ENCODE data around the gene PRSS33. TPM values are rescaled to one million over a fixed set of nuclear protein-coding genes. Genes with fewer than 3 reads are reported as not detected.

PRSS33 gene
- total RNA-seq, 1 donor from 2014 or later: 0.23 TPM

- H3K9me3 Mint-ChIP-seq: peaks cover 7% of the 10 kb centered on the region
- H3K27ac Mint-ChIP-seq (ENCODE audit: unreplicated experiment): no peak overlapping the region
- no peaks in the 10 kb centered on the region for H3K4me1 Mint-ChIP-seq
- TF ChIP-seq, protein P1, sequence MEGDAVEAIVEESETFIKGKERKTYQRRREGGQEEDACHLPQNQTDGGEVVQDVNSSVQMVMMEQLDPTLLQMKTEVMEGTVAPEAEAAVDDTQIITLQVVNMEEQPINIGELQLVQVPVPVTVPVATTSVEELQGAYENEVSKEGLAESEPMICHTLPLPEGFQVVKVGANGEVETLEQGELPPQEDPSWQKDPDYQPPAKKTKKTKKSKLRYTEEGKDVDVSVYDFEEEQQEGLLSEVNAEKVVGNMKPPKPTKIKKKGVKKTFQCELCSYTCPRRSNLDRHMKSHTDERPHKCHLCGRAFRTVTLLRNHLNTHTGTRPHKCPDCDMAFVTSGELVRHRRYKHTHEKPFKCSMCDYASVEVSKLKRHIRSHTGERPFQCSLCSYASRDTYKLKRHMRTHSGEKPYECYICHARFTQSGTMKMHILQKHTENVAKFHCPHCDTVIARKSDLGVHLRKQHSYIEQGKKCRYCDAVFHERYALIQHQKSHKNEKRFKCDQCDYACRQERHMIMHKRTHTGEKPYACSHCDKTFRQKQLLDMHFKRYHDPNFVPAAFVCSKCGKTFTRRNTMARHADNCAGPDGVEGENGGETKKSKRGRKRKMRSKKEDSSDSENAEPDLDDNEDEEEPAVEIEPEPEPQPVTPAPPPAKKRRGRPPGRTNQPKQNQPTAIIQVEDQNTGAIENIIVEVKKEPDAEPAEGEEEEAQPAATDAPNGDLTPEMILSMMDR (conservative IDR thresholded peaks at IDR 0.05): no peak
- no peaks in the 10 kb centered on the region for H3K36me3 Mint-ChIP-seq (ENCODE audit: low read depth)
- H3K4me3 Mint-ChIP-seq: no peak overlapping the region
- H3K27me3 Mint-ChIP-seq (ENCODE audit: low read depth): peaks cover 23% of the 10 kb centered on the region
- no peak for DNase-seq (ENCODE audit: low read depth, low spot score)
Measured at GRCh38 chr16:2803545-2804195, 16.3 kb upstream of the PRSS33 start.

DNA sequence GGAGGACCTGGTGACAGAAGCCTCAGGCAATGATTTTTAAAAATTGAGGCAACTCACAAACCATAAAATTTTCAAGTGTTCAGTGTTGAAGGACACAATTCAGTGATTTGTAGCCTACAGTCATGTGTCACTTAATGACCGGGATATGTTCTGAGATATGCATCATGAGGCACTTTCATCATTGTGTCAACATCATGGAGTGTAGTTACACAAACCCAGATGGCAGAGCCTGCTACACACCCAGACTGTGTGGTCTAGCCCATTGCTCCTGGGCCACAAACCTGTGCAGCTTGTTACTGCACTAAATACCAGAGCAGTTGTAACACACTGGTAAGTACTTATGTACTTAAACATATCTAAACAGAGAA, 12.5 kb upstream of the PRSS33 start:
- TF ChIP-seq, protein P1 (conservative IDR thresholded peaks at IDR 0.05): no peak
- H3K36me3 Mint-ChIP-seq (ENCODE audit: low read depth): no peaks in the 10 kb centered on the region
- no peak overlapping the region for H3K4me3 Mint-ChIP-seq
- H3K9me3 Mint-ChIP-seq: peaks cover 7% of the 10 kb centered on the region
- no peaks in the 10 kb centered on the region for H3K4me1 Mint-ChIP-seq
- peaks cover 24% of the 10 kb centered on the region for H3K27me3 Mint-ChIP-seq (ENCODE audit: low read depth)
- no peak for DNase-seq (ENCODE audit: low read depth, low spot score)
- no peak overlapping the region for H3K27ac Mint-ChIP-seq (ENCODE audit: unreplicated experiment)

GRCh38 chr16:2799205-2799858, 12.0 kb upstream of the PRSS33 start:
- no peaks in the 10 kb centered on the region for H3K4me1 Mint-ChIP-seq
- peaks cover 27% of the 10 kb centered on the region for H3K27me3 Mint-ChIP-seq (ENCODE audit: low read depth)
- no peak overlapping the region for H3K4me3 Mint-ChIP-seq
- DNase-seq (ENCODE audit: low read depth, low spot score): no peak
- TF ChIP-seq, protein P1 (conservative IDR thresholded peaks at IDR 0.05): no peak
- H3K27ac Mint-ChIP-seq (ENCODE audit: unreplicated experiment): no peak overlapping the region
- no peaks in the 10 kb centered on the region for H3K36me3 Mint-ChIP-seq (ENCODE audit: low read depth)
- peaks cover 7% of the 10 kb centered on the region for H3K9me3 Mint-ChIP-seq

GRCh38 chr16:2798723-2799204, 11.4 kb upstream of the PRSS33 start:
- H3K4me3 Mint-ChIP-seq: no peak overlapping the region
- peaks cover 26% of the 10 kb centered on the region for H3K27me3 Mint-ChIP-seq (ENCODE audit: low read depth)
- no peak overlapping the region for H3K27ac Mint-ChIP-seq (ENCODE audit: unreplicated experiment)
- no peaks in the 10 kb centered on the region for H3K36me3 Mint-ChIP-seq (ENCODE audit: low read depth)
- TF ChIP-seq, protein P1 (conservative IDR thresholded peaks at IDR 0.05): no peak
- no peaks in the 10 kb centered on the region for H3K4me1 Mint-ChIP-seq
- no peak for DNase-seq (ENCODE audit: low read depth, low spot score)
- H3K9me3 Mint-ChIP-seq: peaks cover 6% of the 10 kb centered on the region

GRCh38 chr16:2795395-2796143, 8.2 kb upstream of the PRSS33 start:
- Mint-ChIP-seq H3K27ac (ENCODE audit: unreplicated experiment) (no peak overlapping the region), H3K36me3 (ENCODE audit: low read depth) (no peaks in the 10 kb centered on the region), H3K4me3 (no peak overlapping the region), H3K9me3 (no peaks in the 10 kb centered on the region), H3K27me3 (ENCODE audit: low read depth) (peaks cover 48% of the 10 kb centered on the region), H3K4me1 (no peaks in the 10 kb centered on the region)
- no peak for DNase-seq (ENCODE audit: low read depth, low spot score)
- TF ChIP-seq, protein P1 (conservative IDR thresholded peaks at IDR 0.05): no peak
